GM21526 (cell line): ENCODE data around the gene MR1.

ENCODE experiments used
- ATAC-seq: cut with Tn5 transposase; IDR thresholded peaks from one replicate; pipeline ENCODE4 v1.9.1; 2021; ENCODE audit warnings: moderate library complexity; ENCODE audit not compliant: unreplicated experiment, low FRiP score

MR1 gene

GRCh38 chr1:181033799-181034451 lies at the start of gene MR1:
Gene MR1, plus strand, starts transcription at chr1:181033983. Its CDS starts 25 bp downstream, at chr1:181034008.
- ATAC-seq: peak; percentile 87

GRCh38 chr1:180988253-180988752 lies 45.5 kb upstream of the MR1 start:
- no peak for ATAC-seq

GRCh38 chr1:180994262-180994661 lies 39.5 kb upstream of the MR1 start:
- ATAC-seq: no peak

- no peak for ATAC-seq
Observed at GRCh38 chr1:180997843-180998504, 35.8 kb upstream of the MR1 start.

GRCh38 chr1:181001091-181001780 lies 32.5 kb upstream of the MR1 start:
- no peak for ATAC-seq

- no peak for ATAC-seq
Observed at GRCh38 chr1:181002582-181003172, 31.1 kb upstream of the MR1 start.

- ATAC-seq: no peak
Observed at GRCh38 chr1:181010789-181011188, 23.0 kb upstream of the MR1 start.

GRCh38 chr1:181011301-181012202 lies 22.2 kb upstream of the MR1 start:
- no peak for ATAC-seq

- ATAC-seq: no peak
Observed at GRCh38 chr1:181012203-181012745, 21.5 kb upstream of the MR1 start.

- no peak for ATAC-seq
Observed at GRCh38 chr1:181013144-181013543, 20.6 kb upstream of the MR1 start.

- ATAC-seq: no peak
Observed at GRCh38 chr1:181014477-181015250, 19.1 kb upstream of the MR1 start.

- no peak for ATAC-seq
Observed at GRCh38 chr1:181015251-181015615, 18.6 kb upstream of the MR1 start.

- ATAC-seq: no peak
Observed at GRCh38 chr1:181016563-181016962, 17.2 kb upstream of the MR1 start.

GRCh38 chr1:181018901-181019681 lies 14.7 kb upstream of the MR1 start:
- ATAC-seq: no peak

GRCh38 chr1:181021159-181021558 lies 12.6 kb upstream of the MR1 start:
- no peak for ATAC-seq

GRCh38 chr1:181021811-181022434 lies 11.9 kb upstream of the MR1 start:
- peak; percentile 38 for ATAC-seq

- no peak for ATAC-seq
Observed at GRCh38 chr1:181023265-181024057, 10.3 kb upstream of the MR1 start.
